HG03196 (cell line): ENCODE results near the gene IPO11.
"Not testable (repeated sequence)": the region's sequence is repeated elsewhere in the genome, so short reads cannot be mapped to it uniquely, and the experiment has no call there.

ENCODE experiments used
- ATAC-seq: cut with Tn5 transposase; IDR thresholded peaks from one replicate; pipeline ENCODE4 v1.9.1; 2021; ENCODE audit not compliant: unreplicated experiment

Gene IPO11

GRCh38 chr5:62640446-62640845 lies 227.9 kb downstream of the IPO11 start:
- ATAC-seq: no peak

GRCh38 chr5:62642468-62642867 lies 229.9 kb downstream of the IPO11 start:
- no peak for ATAC-seq

- no peak for ATAC-seq
These were observed 231.2 kb downstream of the IPO11 start for GRCh38 chr5:62643556-62644451.

GRCh38 chr5:62645223-62645622 lies 232.7 kb downstream of the IPO11 start:
- no peak for ATAC-seq

- ATAC-seq: no peak
These were observed 234.7 kb downstream of the IPO11 start for GRCh38 chr5:62647241-62647640.

GRCh38 chr5:62649025-62649424 lies 236.5 kb downstream of the IPO11 start:
- ATAC-seq: no peak

- ATAC-seq: no peak
These were observed 237.0 kb downstream of the IPO11 start for GRCh38 chr5:62649476-62650113.

GRCh38 chr5:62650197-62650596 lies 237.6 kb downstream of the IPO11 start:
- ATAC-seq: no peak

- no peak for ATAC-seq
These were observed 239.7 kb downstream of the IPO11 start for GRCh38 chr5:62652225-62652624.

- no peak for ATAC-seq
These were observed 240.7 kb downstream of the IPO11 start for GRCh38 chr5:62653001-62653863.

- ATAC-seq: no peak
These were observed 241.5 kb downstream of the IPO11 start for GRCh38 chr5:62653864-62654575.

GRCh38 chr5:62657772-62658171 lies 245.2 kb downstream of the IPO11 start:
- not testable (repeated sequence) for ATAC-seq

GRCh38 chr5:62661126-62661525 lies 248.6 kb downstream of the IPO11 start:
- ATAC-seq: no peak

- no peak for ATAC-seq
These were observed 250.0 kb downstream of the IPO11 start for GRCh38 chr5:62662521-62662920.

GRCh38 chr5:62671479-62671878 lies 258.9 kb downstream of the IPO11 start:
- ATAC-seq: no peak

- ATAC-seq: not testable (repeated sequence)
These were observed 264.0 kb downstream of the IPO11 start for GRCh38 chr5:62676596-62676995.
